DMS79 (cell line): ENCODE measurements around the gene ATXN7L1.

Source experiments
- DNase-seq: peaks from one replicate; lab custom pipeline; 2025; lab: John Stamatoyannopoulos, UW

The ATXN7L1 gene, protein sequence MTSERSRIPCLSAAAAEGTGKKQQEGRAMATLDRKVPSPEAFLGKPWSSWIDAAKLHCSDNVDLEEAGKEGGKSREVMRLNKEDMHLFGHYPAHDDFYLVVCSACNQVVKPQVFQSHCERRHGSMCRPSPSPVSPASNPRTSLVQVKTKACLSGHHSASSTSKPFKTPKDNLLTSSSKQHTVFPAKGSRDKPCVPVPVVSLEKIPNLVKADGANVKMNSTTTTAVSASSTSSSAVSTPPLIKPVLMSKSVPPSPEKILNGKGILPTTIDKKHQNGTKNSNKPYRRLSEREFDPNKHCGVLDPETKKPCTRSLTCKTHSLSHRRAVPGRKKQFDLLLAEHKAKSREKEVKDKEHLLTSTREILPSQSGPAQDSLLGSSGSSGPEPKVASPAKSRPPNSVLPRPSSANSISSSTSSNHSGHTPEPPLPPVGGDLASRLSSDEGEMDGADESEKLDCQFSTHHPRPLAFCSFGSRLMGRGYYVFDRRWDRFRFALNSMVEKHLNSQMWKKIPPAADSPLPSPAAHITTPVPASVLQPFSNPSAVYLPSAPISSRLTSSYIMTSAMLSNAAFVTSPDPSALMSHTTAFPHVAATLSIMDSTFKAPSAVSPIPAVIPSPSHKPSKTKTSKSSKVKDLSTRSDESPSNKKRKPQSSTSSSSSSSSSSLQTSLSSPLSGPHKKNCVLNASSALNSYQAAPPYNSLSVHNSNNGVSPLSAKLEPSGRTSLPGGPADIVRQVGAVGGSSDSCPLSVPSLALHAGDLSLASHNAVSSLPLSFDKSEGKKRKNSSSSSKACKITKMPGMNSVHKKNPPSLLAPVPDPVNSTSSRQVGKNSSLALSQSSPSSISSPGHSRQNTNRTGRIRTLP

DNA sequence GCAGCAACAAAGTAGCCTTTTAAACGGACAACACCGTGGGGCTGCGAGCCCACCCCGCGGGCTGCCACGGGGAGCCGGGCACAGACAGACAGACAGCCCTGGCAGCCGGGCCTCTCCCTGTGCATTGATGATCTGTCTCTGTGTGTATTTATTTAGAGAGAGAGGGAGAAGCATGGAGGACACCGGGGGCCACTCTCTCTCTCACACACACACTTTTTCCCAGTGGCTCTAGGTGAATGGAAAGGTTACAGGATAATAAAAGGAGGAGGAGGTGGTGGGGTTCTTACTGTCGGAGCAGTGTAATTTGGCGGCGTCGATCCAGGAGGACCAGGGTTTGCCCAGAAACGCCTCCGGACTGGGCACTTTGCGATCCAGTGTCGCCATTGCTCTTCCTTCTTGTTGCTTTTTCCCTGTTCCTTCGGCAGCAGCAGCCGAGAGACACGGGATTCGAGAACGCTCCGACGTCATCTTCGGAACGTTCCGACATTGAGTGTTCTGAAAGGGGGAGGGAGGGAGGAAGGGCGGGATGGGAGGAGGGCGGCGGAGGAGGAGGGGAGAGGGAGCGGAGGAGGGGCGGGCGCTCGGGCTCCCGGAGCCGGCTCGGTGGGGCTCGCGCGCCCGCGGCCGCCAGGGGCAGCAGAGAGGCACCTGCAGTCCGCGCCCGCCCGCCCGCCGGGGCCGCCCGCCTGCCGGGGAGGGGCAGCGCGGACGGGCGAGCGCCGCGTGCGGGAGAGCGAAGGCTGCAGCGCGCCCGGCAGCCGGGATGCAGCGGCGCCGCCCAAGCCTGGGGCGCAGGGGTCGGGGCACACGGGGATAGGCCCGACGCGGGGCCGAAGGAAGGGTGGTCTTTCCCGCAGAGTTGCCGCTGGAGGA, at the start of gene ATXN7L1:
Gene ATXN7L1, minus strand, starts transcription at position 509 of the 873 bp plus-strand sequence. Its CDS starts 41 bp downstream, at position 468.
- DNase-seq: peak; percentile 96

DNA sequence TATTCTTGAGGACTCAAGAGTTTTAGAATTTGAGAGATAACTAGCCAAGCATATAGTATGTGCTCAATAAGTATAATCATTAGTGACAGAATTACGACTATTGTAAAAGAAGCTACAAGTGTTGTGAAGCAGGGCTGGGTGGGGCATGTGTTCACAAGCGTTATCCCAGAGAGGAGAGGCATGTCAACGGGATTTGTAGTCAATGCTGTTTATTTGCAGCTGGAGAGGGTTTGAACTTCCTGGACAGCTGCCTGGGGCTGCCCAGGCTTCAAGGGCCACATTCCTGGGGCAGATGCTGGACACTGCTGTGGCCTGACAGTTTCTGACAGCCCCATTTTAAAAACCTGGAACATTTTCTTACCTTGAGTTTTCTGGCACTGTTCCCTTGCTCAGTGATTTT, 49.7 kb upstream of the ATXN7L1 start:
- DNase-seq: no peak

DNA sequence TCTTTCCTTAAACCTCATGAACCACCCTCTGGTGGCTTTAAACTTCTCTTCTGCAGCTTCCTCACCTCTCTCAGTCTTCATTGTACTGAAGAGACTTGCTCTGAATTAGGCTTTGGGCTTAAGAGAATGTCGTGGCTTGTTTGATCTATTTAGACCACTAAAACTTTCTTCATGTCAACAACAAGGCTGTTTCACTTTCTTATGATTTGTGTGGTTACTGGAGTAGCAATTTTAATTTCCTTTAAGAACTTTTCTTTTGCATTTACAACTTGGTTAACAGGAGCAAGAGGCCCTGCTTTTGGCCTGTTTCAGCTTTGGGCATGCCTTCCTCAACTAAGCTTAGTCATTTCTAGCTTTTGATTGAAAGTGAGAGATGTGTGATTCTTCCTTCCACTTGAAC, 48.5 kb upstream of the ATXN7L1 start:
- no peak for DNase-seq

DNA sequence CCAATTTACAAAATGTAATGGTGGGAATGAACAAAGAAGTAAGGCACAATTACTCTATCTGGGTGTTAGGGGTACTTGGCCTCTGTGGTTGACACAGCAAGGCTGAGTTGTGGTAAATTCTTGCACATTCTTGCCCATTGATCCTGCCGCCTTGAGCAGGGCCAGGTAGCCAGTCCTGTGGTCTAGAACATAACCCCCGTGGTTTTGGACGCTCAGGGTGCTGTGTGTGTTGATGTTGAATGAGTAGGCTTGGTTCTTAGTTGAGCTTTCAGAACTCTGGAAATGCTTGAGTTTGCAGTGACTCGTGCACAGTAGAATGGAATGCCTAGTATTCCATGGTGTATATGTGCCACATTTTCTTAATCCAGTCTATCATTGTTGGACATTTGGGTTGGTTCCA, 44.4 kb upstream of the ATXN7L1 start:
- DNase-seq: no peak

DNA sequence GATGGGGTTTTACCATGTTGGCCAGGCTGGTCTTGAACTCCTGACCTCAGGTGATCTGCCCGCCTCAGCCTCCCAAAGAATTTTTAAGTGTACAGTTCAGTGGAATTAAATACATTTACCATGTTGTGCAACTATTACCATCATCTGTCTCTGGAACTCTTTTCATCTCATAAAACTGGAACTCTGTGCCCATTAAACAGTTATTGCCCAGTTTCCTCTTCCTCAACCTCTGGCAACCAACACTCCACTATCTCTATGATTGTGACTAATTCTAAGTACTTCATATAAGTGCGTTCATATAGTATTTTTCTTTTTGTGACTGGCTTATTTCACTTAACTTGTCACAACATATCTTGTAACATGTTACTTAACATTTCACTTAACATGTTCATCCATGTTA, 41.3 kb upstream of the ATXN7L1 start:
- no peak for DNase-seq

DNA sequence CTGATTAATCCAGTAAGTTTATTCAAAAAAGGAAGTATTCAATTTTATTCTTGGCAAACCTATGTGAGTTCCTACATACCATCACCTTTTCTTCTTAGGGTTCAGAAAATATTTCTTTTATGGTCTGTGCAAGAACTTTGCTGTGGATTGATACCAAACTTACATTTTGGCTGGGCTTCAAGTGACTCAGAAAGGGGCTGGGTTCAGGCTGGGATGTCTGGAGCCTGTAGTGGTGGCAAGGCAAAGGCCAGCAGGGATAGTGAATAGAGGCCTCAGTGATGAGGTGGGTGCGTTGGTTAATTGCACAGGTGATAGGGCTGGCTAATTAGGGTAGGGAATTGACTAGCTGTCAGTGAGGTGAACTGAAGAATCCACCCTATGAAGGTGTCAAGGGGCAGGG, 40.2 kb upstream of the ATXN7L1 start:
- no peak for DNase-seq

DNA sequence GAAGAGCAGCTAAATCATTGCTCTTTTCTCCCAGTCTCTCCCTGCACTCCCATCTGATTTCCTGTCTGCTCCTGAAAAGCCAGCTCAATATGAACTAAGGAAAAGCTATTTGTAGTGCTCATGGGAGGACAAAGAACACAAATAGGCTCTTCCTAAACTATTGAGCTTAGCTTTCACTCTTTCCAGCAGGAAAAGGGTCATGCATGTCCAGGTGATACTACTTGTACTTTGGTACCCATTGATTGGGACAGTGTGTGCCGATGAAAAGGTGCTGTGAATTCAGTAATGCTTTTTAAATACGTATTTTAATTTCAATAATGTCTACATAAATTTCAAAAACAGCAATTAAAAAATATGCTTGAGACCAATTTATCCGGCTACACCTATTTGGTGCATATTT, 37.5 kb upstream of the ATXN7L1 start:
- no peak for DNase-seq

DNA sequence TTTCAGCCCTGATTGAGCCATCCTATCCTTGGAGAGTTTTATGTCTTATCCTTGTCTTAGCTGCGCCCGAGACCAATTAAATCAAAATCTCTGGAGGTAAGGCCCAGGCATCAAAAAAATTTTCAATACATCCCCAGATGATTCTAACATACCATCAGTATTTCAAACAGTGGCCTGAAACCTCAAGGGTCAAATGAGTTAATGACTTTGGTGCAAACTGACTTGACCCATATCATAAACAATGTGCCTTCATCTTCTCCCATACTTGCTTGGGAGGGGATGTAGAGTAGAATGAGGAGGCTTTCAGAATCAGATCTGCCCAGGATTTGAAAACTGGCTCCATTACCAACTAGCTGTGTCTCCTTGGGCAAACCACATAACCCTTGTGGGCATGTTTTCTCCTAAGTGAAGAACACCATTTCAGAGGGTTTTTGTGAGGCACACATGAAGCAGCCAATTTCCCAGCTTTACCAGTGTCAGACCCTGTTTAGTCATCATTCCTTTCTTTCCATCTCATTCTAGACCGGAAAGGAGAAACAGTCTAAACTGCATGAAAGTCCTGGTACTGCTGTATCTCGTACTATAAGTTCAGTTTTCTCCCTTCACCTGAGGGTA, 35.7 kb upstream of the ATXN7L1 start:
- no peak for DNase-seq

DNA sequence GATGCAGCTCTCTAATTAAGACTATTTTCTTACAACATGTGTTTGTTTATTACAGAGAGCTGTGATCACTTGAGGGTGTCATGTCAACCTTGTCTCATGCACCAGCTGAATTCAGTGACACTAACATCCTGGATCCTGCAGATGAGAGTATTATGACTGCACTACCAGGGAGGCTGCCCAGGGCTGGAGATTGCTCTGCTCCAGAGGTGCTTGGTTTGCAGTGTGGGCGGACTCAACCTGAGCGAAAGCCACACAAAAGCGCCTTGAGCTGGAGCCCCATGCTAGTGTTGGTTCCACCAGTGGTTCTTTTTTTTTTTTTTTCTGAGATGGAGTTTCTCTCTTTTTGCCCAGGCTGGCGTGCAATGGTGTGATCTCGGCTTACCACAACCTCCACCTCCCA, 33.8 kb upstream of the ATXN7L1 start:
- DNase-seq: no peak

DNA sequence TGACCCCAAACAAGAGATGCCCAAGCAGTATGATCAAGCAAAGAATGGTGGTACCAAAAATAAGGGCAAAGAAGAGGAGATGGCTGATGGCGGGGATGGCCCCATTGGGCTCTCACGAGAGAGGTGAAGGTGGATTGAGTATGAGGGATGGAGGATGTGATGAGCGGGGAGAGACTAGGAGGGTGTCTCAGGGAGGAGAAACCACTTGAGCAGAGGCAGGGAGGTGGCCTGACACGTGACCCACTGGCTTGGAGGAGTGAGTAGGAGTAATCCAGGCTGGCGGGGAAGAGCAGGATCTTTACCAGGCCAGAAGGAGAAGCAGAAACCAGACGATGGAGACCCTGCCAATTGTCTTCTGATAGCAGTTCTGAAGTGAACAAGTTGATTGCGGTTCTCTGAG, 33.3 kb upstream of the ATXN7L1 start:
- DNase-seq: no peak

DNA sequence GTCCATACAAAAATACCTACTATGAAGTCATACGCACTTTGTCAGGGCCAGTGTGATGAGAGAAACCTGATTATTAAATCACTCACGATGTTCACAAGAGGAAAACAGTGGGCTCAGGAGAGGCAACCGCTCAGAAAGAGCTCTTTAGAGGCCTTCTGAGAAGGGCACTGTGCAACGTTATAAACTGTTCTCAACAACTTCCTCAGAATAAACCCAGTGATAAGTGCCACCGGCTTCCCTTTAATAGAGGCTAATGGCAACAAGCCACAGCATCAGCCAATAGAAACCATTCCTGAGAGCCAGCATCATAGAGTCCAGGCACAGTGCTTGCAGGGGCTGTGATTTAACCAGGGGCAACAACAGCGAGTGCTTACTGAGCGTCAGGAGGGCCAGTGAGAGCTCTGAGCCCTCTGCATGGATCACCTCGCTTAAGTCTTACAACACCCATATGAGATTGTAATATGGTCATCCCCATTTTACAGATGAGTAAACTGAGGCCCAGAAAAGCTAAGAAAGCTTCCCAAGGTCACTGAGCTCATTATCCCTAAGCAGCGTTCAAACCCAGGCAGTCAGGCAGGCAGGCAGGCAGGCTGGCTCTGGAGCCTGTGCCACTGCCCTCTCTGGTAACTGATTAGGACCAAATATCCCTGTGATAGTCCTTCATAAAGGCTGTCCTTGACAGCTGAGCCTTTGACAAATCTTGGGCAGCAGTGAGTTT, 30.9 kb upstream of the ATXN7L1 start:
- DNase-seq: no peak

DNA sequence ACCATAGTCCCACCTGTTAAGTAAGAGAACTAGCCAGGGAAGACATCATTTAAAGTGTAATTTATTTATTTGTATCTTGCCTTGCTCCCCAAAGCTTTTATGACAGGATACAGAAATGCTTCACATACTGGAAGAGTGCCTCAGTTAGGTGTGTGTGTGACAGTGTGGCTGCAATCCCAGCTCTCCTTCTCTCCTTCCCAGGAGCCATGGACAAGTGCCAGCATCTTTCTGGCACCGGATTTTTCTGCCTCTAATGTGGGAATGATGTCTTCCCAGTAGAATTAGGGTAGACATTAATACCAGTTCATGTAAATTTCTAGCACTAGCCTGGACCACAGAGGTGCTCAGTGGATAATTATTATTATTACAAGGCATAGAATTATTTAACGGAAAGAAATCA, 30.3 kb upstream of the ATXN7L1 start:
- no peak for DNase-seq

DNA sequence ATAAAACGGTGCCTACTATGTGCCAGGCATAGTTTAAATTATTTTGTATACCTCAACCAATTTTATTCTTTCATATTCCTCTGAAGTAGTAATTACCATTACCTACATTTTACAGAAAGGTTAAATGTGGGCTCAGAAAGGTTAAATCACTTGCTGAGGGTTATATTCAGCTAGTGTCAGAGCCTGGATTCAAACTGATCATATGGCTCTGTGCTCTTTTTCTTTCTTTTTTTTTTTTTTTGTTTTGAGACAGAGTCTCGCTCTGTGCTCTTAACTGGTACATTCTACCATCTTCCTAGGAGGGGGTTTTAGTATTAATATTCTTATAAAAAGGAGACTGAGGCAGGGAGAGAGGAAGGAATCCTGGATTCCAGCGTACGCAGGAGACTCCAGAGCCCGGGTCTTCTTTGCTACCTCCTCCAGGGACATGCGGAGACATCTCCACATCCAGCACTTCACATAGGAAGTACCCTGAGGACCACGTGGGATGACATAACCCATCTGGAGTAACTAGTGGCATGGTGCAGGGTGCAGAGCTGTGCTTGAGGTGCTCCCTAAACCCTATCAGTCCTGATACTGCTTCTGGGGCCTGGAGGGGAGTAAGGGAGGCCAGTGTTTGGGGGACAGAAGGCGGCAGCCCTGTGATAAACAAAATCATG, 29.6 kb upstream of the ATXN7L1 start:
- no peak for DNase-seq

DNA sequence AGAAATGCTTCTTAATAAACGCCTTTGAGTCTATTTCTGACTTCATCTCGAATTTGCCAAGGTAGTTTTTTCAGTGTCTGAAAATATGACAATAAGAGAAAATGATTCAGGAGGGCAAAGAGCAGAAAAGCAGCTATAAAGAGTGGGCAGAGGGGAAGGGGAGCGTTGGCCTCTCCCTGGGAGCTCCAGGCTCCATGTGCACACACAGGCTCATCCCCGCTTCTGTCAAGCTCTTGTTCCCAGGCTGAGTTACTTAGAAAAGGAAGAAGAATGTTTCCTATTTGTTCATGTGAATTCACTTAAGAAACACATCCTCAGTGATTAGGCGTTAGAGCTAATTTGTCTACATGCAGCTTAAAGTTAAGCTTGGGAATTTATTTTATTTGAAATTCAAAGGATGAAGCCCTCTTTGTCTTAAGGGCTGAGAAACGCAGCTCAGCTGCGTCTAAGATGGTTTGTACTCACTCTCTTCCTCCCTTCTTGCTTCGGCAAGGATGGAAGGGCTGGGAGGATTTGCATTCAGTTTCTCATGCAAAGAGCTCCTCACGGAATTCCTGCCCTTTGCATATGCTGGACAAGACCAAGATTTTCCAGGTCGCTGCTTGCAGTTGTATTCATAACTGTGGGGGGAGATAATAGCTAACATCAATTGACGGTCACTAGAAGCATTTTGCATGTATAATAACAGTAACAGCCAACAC, 29.0 kb upstream of the ATXN7L1 start:
- DNase-seq: no peak

DNA sequence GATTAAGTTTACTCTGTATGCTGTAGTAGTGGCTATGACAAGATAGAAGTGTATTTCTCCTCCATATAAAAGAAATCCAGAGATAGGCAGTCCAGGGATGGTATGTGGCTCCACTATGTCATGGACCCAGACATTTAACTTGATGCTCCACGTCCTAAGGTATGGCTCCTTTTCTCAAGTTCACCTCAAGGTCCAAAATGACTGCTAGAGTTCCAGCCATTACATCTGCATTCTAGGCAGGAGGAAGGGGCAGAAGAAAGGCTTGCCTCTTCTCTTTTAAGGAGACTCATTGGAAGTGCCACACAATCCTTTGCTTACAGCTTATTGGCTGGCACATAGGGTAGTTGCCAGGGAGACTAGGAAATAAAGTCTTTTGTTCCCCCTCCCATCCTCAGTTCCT, 27.7 kb upstream of the ATXN7L1 start:
- DNase-seq: no peak

DNA sequence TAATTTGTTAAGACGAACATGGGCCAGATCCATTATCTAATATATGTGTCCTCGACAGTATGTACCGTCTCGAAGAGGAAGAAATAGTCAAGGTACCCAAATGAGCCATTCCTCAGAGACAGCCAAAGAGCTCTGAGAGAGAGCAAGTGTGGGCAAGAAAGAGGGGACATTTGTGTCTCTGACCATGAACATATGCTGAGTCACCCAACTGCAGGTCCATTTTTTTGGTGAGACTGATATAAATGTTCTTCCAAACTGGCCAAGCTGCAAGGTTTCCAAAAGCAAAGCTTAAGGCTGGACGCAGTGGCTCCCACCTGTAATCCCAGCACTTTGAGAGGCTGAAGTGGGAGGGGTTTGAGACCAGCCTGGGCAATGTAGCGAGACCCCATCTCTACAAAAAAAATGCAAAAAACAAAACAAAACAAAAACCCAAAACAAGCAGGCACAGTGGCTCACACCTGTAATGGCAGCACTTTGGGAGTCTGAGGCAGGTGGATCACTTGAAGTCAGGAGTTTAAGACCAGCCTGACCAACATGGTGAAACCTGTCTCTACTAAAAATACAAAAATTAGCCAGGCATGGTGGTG, 26.0 kb upstream of the ATXN7L1 start:
- DNase-seq: no peak

DNA sequence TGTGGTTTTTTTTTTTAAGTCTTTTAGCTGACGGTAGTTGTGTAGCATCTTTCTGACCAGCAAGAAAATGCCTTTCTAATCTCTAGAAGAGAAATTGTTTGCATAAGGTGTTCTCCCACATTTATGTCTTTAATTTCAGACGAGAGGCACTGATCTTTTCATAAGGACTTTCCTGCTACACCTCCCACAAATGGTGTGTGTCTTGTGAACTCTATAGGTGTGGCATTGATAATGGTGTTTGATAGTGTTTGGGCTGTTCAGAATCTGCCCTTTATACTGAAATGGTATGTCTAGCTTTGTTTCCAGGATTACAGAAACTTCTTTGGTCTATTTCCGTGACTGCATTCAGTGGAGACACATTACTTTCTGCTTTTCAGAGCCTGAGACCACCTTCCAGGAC, 21.6 kb upstream of the ATXN7L1 start:
- no peak for DNase-seq

DNA sequence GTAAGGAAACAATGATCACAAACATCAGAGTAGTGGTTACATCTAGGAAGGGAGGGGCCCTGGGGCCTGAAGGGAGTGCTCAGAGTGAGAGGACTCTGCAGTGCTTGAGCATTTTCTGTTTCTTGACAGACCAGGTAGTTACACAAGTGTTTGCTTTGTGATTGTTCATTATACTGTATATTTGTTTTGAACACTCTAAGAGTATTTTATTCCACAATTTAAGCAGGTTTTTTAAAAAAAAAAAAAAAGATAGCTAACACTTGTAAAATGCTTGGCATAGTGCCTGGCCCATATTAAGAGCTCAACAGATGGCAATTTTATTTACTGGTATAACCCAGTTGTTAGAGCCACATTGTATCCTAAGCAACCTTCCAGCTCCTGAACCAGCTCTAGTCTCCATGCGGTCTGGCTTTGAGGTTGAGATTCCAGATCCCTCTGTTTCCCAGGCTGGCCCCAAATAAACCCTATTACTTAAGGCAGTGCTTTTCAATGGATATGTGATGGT, 20.1 kb upstream of the ATXN7L1 start:
- peak; percentile 96 for DNase-seq

DNA sequence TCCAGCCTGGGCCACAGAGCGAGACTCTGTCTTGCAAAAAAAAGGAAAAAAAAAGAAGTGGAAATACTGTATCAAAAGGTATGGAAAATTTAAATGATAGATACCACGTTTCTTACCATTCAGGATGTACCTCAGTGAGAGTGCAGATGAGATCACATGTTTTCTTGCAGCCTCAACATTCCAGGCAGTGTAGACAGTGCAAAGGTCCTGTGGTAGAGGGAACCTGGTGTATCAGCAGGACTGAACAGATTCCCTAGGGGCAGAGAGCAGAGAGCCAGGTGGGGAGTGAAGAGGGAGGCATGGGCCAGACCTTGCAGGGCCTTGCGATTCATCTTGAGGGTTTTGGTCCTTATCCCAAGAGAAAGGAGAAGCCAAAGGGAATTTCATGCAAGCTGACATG, 17.7 kb upstream of the ATXN7L1 start:
- DNase-seq: no peak
